ENCODE data around the gene PLXNB2. TPM values are rescaled to one million over a fixed set of nuclear protein-coding genes. Genes with fewer than 3 reads are reported as not detected.

The PLXNB2 gene
- total RNA-seq, 1 experiment from 2014 or later = 236 TPM

DNA sequence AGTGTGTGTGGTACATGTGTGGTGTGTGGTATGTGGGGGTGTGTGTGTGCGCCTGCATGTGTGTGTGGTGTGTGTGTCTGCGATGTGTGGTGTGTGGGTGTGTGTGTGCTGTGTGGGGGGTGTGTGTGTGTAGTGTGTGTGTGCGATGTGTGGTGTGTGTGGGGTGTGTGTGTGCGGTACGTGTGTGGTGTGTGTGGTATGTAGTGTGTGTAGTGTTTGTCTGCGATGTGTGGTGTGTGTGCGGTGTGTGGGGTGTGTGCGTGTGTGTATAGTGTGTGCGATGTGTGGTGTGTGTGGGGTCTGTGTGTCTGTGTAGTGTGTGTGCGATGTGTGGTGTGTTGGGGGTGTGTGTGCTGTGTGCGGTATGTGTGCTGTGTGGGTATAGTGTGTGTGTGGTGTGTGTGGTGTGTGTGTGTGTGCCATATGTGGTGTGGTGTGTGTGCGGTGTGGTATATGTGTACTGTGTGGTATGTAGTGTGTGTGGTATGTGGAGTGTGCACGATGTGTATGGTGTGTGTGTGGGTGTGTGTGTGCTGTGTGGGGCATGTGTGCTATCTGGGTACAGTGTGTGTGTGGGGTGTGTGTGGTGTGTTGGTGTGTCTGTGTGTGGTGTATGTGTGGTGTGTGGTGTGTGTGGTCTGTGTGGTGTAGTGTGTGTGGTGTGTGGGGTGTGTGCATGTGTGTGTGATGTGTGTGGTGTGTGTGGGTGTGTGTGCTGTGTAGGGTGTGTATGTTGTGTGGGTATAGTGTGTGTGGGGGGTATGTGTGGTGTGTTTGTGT, 30.0 kb upstream of the PLXNB2 start:
- Histone ChIP-seq H3K36me3 (ENCODE audit: control insufficient read depth in 1 of 2, insufficient read depth in 2 of 2, low read length in 2 of 2) (no peaks in the 10 kb centered on the region), H3K9me3 (ENCODE audit: control insufficient read depth in 1 of 2, insufficient read depth in 1 of 2, low read depth in 1 of 2, low read length in 2 of 2) (peaks cover 0 to 20% of the 10 kb centered on the region in 2 experiments; a peak in 1 of 4 replicates), H3K4me2 (ENCODE audit: low read length) (no peak overlapping the region), H3K9me2 (ENCODE audit: insufficient read depth) (no peaks in the 10 kb centered on the region), H3K9ac (ENCODE audit: low read length) (no peak overlapping the region), H2AFZ (ENCODE audit: low read depth, low read length, poor library complexity, severe bottlenecking) (no peak overlapping the region), H3K79me2 (ENCODE audit: insufficient read depth, low read length) (no peaks in the 10 kb centered on the region; the same call in 1 of the 2 replicates), H3K27ac (ENCODE audit: low read depth, low read length) (peak overlapping the region; percentile 10; the same call in 1 of the 2 replicates), H3K27me3 (ENCODE audit: insufficient read depth, low read length) (no peaks in the 10 kb centered on the region), H3K4me3 (replicated peaks in 1 of 2; ENCODE audit: low read depth in 1 of 2, low read length in 2 of 2) (no peak overlapping the region), H4K20me1 (ENCODE audit: insufficient read depth) (no peaks in the 10 kb centered on the region), H3K4me1 (ENCODE audit: control insufficient read depth in 1 of 2, insufficient read depth in 2 of 2, low read length in 2 of 2) (peaks cover 4 to 7% of the 10 kb centered on the region in 2 experiments)
- intact Hi-C loops (cut with micrococcal nuclease) = no loop called here
- no TSS peak for BruUV-seq (replicated peaks)
- TF ChIP-seq, protein P1, sequence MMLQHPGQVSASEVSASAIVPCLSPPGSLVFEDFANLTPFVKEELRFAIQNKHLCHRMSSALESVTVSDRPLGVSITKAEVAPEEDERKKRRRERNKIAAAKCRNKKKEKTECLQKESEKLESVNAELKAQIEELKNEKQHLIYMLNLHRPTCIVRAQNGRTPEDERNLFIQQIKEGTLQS (IDR thresholded peaks at IDR 0.05) = no peak
- TF ChIP-seq SRF (IDR thresholded peaks at IDR 0.05; ENCODE audit: low read depth) (no peak), EGR1 (IDR thresholded peaks at IDR 0.05; ENCODE audit: low read depth) (no peak), ZFX (IDR thresholded peaks at IDR 0.05) (no peak), SP1 (IDR thresholded peaks at IDR 0.05; ENCODE audit: low read depth) (no peak), TCF7L2 (IDR thresholded peaks at IDR 0.05; ENCODE audit: borderline replicate concordance, extremely low read depth, insufficient read depth, insufficient read length) (no peak), POLR2A (IDR thresholded peaks at IDR 0.05; ENCODE audit: borderline replicate concordance, extremely low read depth, insufficient read depth, insufficient read length) (no peak), CBX3 (IDR thresholded peaks at IDR 0.05; ENCODE audit: low read depth) (no peak), YY1 (IDR thresholded peaks at IDR 0.05; ENCODE audit: extremely low read depth, insufficient replicate concordance, low read depth, low read length) (no peak), EZH2phosphoT487 (IDR thresholded peaks at IDR 0.05; ENCODE audit: borderline replicate concordance) (no peak), JUND (IDR thresholded peaks at IDR 0.05) (no peak), POLR2AphosphoS5 (IDR thresholded peaks at IDR 0.05; ENCODE audit: low read depth, low read length) (no peak), ELF1 (IDR thresholded peaks at IDR 0.05; ENCODE audit: borderline replicate concordance, low read depth) (no peak), EZH2 (IDR thresholded peaks at IDR 0.05) (no peak), CEBPB (IDR thresholded peaks at IDR 0.05; ENCODE audit: low read depth) (no peak)
- TF ChIP-seq, protein P2, sequence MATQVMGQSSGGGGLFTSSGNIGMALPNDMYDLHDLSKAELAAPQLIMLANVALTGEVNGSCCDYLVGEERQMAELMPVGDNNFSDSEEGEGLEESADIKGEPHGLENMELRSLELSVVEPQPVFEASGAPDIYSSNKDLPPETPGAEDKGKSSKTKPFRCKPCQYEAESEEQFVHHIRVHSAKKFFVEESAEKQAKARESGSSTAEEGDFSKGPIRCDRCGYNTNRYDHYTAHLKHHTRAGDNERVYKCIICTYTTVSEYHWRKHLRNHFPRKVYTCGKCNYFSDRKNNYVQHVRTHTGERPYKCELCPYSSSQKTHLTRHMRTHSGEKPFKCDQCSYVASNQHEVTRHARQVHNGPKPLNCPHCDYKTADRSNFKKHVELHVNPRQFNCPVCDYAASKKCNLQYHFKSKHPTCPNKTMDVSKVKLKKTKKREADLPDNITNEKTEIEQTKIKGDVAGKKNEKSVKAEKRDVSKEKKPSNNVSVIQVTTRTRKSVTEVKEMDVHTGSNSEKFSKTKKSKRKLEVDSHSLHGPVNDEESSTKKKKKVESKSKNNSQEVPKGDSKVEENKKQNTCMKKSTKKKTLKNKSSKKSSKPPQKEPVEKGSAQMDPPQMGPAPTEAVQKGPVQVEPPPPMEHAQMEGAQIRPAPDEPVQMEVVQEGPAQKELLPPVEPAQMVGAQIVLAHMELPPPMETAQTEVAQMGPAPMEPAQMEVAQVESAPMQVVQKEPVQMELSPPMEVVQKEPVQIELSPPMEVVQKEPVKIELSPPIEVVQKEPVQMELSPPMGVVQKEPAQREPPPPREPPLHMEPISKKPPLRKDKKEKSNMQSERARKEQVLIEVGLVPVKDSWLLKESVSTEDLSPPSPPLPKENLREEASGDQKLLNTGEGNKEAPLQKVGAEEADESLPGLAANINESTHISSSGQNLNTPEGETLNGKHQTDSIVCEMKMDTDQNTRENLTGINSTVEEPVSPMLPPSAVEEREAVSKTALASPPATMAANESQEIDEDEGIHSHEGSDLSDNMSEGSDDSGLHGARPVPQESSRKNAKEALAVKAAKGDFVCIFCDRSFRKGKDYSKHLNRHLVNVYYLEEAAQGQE (IDR thresholded peaks at IDR 0.05; ENCODE audit: low read depth) = no peak
- TF ChIP-seq, protein P3, sequence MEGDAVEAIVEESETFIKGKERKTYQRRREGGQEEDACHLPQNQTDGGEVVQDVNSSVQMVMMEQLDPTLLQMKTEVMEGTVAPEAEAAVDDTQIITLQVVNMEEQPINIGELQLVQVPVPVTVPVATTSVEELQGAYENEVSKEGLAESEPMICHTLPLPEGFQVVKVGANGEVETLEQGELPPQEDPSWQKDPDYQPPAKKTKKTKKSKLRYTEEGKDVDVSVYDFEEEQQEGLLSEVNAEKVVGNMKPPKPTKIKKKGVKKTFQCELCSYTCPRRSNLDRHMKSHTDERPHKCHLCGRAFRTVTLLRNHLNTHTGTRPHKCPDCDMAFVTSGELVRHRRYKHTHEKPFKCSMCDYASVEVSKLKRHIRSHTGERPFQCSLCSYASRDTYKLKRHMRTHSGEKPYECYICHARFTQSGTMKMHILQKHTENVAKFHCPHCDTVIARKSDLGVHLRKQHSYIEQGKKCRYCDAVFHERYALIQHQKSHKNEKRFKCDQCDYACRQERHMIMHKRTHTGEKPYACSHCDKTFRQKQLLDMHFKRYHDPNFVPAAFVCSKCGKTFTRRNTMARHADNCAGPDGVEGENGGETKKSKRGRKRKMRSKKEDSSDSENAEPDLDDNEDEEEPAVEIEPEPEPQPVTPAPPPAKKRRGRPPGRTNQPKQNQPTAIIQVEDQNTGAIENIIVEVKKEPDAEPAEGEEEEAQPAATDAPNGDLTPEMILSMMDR (IDR thresholded peaks at IDR 0.05 in 2 of 3, conservative IDR thresholded peaks at IDR 0.05 in 1 of 3; ENCODE audit: borderline replicate concordance in 1 of 3, insufficient read depth in 1 of 3, low read depth in 2 of 3, low read length in 2 of 3) = no peak
- TF ChIP-seq, protein P4, sequence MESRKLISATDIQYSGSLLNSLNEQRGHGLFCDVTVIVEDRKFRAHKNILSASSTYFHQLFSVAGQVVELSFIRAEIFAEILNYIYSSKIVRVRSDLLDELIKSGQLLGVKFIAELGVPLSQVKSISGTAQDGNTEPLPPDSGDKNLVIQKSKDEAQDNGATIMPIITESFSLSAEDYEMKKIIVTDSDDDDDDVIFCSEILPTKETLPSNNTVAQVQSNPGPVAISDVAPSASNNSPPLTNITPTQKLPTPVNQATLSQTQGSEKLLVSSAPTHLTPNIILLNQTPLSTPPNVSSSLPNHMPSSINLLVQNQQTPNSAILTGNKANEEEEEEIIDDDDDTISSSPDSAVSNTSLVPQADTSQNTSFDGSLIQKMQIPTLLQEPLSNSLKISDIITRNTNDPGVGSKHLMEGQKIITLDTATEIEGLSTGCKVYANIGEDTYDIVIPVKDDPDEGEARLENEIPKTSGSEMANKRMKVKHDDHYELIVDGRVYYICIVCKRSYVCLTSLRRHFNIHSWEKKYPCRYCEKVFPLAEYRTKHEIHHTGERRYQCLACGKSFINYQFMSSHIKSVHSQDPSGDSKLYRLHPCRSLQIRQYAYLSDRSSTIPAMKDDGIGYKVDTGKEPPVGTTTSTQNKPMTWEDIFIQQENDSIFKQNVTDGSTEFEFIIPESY (IDR thresholded peaks at IDR 0.05; ENCODE audit: extremely low read depth, insufficient replicate concordance, low read length) = no peak
- DNase-seq (ENCODE audit: low read depth, low spot score) (no peak), ATAC-seq (no peak)
- CTCF ChIA-PET = no interaction called here
- RAD21 ChIA-PET (ENCODE audit: low non-redundant PET in 1 of 2, low total read pairs in 2 of 2, uncharacterized antibody in 2 of 2, unreplicated experiment in 2 of 2) = no interaction called here
- POLR2A ChIA-PET = no interaction called here
